CD4-positive, alpha-beta T cell treated with Interleukin-2 at 100 ng/mL for 4 hours (primary cell): ENCODE results near the gene USP10.

Experiments
- DNase-seq: peaks from one replicate; pipeline ENCODE4 v3.0.0-alpha.2; 2020; ENCODE audit warnings: low spot score

The USP10 gene

DNA sequence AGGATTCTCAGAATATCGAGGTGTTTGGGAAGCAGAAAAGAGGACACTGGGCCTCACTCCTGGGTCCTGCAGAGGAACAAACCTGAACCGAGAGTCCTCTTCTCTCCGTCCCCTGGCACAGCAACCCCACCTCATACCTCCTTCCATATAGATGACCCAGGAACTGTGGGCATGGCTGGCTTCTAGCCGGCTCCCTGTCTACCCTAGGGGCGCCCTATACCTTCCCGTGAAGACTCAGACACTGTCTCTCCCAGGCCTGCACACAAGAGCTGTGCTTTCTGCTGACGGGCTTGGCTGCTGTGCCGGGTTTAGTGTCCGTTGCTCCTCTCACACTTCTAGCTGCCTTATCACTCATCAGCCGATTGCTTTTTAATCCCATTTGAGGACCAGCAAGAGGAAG lies 73.5 kb downstream of the USP10 start:
- no peak for DNase-seq

DNA sequence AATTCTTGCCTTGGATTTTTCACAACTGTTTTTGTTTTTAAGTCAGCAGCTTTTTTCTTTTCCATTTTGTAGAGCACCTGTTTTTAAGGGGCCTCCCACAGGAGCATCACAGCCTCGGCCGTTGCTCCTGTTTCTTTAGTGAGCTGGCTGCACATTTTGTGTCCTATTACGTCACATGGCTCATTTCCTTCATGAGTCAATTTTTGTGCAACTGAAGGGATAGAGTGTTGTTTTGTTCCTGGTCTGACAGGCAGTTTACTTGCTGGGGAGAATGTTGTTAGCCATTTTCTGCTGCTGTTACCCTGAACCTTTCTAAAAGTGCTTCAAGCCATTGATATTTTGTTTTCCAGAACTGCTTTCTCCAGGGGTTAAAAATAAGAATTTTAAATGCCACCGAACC lies 75.0 kb downstream of the USP10 start:
- DNase-seq, result no peak

DNA sequence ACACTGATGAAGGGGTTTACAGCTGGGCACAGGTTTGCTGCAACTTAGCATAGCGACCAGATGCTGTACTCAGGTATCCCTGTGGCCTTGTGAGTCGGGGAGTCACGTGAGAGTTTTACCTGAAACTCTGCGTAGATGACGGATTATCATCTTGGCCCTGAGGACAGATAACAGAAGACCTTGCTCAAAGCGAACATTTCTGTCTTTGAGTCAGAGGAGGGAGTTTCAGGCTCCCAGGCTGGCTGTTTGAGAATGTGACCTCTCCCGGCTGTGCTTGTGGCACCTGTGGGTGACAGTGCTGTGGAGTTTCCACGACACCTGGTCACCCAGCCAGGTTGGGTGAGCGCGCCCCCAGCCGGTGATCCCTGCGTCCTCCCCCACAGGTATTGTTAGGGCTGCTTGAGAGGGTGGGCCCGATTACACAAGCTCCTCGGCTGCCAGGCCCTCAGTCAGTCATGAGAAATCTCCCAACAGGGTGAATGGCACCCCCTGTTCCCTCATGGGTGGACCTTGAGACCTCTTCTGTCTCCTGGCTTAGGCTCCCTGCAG lies 75.5 kb downstream of the USP10 start:
- DNase-seq, result no peak

DNA sequence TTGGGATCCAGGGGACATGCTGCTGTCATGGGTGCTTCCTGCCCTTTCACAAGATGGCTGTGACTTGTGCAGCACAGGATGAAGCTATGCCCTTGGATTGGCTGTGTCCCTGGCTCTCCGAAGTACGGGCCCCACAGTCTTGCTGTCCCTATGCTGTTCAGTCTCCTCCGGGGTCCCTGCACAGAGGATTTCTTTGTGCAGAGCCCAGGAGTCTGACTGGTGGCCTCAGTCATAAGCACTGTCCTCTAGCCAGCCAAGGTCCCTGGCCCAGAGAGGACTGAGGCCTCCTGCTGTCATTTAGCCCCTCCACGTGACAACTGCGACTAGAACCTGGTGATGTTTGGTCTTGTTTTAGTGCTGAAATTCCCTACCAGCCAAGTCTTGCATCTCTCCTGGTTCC lies 77.6 kb downstream of the USP10 start:
- DNase-seq, result no peak

DNA sequence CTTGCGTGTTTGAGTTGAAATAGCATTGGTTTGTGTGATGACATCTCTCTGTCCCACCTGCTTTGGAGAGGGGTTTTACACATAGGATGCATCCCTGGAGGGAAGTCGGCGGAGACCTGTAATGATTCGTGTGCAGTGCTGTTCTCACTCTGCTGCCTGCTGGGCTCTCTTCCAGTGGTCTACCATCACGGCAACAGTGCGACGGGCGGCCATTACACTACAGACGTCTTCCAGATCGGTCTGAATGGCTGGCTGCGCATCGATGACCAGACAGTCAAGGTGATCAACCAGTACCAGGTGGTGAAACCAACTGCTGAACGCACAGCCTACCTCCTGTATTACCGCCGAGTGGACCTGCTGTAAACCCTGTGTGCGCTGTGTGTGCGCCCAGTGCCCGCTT lies 78.9 kb downstream of the USP10 start:
- DNase-seq, result no peak

DNA sequence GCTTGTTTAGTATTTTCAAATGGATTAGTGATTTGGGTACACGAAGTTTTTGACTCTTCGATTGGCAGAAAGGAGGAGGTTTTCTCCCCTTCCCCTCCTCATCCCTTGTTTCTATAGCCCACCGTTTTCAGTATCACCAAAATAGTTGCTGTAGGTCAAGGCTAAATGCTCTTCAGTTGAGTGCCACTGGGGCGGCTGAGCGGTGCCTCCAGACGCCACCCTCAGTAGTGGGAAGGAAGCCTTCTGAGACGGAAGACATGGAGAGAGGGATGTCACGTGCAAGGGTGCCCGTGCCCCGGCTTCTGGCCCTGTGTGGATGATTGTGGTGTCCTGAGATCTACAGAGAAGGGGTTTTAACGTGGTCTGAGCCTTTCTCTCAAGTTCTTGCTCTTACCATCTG lies 80.3 kb downstream of the USP10 start:
- DNase-seq, result no peak

DNA sequence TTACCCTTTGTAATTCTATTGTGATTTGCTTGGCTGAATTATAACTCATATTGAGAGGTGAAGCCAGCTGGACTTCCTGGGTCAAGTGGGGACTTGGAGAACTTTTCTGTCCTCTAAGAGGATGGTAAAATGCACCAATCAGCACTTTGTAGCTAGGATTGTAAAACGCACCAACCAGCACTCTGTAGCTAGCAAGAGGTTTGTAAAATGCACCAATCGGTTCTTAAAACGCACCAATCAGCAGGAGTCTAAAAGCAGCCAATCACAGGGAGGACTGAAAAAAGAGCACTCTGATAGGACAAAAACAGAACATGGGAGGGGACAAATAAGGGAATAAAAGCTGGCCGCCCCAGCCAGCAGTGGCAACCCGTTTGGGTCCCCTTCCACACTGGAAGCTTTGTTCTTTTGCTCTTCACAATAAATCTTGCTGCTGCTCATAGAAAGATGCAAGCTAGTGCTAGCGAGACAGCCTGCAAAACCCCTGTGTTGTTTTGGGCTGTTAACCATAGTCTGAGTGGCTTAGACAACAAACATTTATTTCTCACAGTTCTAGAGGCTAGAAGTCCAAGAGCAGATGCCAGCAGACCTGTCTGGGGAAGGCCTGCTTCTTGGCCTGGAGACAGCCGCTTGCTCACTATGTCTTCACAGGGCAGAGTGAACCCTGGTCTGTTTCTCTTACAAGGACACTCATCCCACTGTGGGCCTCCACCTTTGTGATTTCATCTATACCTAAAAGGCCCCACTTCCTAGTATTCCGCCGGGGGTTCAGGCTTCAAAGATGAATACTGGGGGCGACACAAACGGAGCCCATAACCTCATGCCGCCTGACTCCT lies 81.0 kb downstream of the USP10 start:
- no peak for DNase-seq

DNA sequence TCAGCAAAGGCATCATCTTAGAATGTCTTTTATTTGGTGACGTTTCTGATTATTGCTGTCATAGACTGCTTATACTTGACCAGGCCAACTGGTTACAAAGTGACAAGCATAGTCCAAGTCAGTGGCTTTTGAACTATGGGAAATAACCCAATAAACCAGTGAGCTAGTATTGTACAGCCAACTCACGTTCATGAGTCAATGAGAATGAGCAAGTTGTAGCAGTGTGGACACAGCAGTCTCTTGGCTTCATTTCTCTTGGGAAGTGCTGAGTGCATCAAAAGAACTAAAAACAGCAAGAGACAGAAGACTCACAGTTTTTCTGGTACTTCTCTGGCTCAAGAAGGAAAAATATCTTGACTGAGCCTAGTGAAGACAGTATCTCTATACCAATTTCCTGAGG lies 83.0 kb downstream of the USP10 start:
- DNase-seq, result no peak

DNA sequence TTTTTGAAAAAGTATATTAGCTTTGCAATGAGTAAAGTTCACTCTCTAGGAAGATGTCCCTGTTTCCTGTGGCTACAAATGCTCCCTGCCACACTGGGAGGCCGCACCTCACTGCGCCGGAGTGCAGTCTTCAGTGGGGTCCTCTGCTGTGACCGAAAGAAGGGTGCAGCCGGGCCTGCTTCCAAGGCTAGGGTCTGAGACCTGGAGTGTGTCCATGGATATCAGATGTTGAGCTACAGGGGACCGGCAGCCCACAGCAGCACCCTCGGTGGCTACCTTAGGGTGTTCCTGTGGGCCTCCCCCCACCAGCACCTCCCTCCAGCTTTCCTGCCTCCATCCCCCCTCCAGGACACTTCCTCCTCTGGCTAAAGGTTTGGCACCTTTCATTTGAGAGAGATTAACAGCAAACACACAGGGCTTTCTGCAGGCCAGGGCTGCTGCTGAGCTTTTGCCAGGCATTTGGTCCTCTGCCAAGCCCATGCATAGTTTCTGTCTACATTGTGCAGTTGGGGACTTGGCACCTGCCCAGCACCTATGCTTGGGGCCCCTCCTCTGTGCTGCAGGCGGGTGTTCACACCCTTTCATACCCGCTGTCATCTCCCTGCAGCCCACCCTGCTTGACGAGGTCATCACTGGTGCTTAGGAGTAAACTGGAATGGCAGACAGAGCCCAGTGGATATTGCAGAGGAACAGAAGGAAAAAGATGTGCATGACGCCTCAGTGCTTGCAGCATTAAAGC lies 86.2 kb downstream of the USP10 start:
- no peak for DNase-seq

DNA sequence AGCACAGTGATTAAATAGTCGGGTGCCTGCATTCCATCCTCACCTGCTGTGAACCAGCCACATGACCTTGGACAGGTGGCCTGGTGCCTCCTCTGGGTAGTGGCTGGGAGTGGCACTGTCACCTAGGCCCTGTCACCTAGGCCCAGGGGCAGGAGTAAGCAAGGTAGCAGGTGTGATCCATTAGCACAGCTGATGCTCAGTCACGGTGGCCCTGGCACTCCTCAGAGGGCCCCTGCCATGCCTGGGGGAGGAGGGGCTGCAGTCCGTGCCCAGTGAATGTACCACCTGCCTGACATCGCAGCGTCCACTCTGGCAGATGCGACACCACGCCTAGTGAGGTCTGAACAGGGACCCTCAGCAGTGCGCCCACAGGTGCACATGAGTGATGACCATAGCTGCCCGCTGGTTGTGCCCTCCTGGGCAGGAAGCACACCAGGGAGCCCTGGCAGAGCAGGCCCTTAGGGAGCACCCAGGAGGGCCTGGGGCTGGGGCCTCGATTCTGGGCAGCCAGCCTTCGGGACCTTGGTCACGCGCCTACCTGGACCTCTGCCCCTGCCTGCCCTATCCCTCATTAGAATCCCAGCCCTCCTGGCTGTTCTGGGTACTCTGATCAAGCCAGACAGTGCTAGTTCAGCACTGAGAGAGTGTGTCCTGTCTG lies 86.9 kb downstream of the USP10 start:
- DNase-seq, result no peak

DNA sequence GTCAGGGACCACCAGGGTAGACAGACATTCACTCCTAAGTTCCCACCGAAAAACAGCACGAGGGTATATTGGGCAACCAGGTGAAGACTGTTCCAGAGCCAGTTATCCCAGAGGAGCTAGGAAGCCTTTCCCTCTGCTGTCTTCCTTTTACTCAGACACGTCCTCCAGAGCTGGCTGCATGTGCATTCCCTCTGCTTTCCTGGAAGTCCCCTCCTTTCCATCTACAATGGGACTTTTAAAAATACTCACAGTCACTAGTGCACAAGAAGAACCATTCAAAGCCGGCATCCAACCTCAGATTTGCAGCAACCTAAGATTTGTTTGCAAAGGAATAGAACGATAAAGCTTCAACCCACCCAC lies 87.4 kb downstream of the USP10 start:
- no peak for DNase-seq

DNA sequence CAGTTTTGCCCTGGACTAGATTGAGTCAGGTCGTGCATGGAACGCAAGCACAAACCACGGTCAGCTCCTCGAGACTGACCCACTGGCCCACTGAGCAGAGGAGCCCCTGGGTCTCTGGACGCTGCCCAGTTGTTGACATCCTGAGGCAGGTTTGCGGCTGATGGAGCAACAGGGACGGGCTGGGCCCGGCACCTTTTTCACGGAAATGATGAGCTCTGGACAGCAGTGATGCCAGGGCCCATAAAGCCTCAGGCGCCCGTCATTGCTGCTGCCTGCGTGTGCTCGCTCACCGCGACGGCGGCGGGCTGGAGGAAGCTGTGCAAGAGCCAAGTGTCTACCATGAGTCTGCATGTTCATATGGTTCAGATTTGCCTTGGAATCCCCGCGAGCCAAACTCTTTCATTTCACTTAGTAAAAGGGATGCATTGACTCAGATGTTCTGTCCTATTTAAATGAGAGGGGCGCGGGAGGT lies 89.2 kb downstream of the USP10 start:
- no peak for DNase-seq

DNA sequence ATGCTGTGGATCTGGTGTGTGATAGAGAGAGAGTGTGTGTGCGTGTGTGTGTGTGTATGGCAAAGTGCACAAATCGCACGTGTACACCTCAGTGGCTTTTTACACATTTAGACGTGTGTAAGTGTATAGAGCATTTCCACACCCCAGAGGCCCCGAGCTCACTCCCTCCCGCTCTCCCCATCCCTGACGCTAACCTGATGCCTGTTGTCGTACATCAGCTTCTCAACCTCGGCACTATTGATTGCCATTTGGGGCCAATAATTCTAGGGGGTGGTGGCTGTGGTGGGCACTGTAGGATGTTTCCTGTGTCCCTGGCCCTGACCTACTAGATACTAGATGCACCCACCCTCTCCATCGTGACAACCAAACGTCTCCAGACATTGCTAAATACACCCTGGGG lies 89.6 kb downstream of the USP10 start:
- no peak for DNase-seq

DNA sequence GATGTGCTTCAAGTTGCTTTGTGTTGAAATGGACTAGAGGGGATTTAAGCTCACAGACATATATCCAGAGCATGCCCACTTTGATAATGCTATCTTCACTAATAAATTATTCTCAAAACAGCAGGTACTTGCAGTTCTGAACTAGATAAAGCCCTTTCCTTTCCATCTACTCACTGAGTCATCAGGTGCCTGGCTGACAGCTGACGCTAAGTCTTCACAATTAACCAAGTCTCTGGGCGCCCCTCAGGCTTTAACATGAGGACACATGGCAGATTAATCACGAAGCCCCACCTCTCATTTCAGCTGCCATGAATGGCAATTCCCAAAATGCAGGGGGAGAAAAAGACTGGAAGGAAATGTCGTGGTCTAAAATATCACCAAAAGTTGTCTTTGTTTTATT lies 90.5 kb downstream of the USP10 start:
- no peak for DNase-seq

DNA sequence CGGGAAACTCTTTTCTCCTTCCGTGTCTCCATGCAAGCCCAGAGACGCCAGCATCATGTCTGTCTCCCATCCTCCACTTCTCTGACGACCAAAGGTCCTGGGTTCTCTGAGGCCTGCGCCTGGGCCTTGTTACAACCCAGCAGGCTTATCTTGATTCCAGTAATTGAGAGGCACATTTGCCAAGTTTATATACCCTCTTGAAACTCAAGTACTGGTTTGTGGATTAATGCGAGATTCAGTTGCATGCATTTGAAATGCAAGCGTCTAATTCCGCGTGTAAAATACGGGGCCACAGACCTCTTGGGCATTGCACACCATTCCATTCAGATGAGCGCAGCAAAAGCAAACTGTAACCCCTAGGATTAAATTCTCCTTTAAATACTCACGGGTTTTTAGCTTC lies 91.3 kb downstream of the USP10 start:
- no peak for DNase-seq

DNA sequence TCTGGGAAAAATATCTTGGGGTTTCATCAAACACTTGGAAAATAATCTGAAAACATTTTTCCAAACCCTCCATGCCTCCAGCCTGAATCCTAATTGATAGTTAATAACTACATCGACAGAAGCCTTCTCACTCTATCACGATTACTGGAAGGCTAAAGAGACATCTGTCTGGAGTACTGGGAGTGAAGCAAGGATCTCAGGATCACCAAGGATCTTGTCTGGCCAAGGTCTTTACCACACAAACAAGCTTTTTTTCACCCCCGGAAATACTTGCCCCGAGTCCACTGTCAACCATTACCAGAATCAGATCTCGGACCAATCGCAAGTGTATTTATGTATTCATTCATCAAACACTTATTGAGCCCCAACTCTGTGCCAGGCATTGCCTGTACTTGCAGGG lies 91.7 kb downstream of the USP10 start:
- DNase-seq, result no peak

DNA sequence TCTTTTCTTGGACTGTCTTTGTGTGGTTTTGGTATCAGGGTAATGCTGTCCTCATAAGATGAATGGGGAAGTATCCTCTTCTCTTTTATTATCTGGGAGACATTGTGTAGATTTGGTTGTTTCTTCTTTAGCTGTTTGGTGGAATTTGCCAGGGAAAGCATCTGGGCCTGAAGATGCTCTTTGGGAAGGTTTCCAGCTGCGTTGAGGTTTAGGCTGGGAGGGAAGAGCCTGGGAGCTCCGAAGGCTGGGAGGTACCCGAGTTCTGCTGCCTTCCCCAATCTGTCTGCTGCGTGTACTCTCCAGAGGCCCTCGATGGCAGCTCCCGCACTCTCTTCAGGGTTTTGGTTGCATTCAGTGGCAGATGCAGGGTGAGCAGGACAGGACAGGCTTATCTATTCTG lies 94.4 kb downstream of the USP10 start:
- no peak for DNase-seq

DNA sequence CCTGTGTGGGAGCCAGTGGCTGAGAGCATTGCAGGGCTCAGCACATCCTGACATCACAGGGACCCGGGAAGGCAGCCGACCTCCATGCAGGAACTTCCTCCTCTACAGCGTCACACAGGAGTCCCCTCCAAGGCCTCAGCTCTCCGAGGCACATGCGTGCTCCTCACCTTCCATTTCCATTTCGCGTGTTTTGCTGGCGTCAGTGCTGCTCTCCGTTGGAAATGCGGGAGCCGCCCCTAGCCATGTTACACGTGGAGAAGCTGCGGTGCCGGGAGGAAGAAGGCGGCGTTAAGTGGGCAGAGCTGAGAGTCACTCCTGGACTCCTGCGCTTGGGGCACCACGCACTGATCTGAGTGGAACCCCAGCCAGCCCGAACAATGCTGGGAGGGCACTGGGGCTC lies 94.8 kb downstream of the USP10 start:
- DNase-seq, result no peak

DNA sequence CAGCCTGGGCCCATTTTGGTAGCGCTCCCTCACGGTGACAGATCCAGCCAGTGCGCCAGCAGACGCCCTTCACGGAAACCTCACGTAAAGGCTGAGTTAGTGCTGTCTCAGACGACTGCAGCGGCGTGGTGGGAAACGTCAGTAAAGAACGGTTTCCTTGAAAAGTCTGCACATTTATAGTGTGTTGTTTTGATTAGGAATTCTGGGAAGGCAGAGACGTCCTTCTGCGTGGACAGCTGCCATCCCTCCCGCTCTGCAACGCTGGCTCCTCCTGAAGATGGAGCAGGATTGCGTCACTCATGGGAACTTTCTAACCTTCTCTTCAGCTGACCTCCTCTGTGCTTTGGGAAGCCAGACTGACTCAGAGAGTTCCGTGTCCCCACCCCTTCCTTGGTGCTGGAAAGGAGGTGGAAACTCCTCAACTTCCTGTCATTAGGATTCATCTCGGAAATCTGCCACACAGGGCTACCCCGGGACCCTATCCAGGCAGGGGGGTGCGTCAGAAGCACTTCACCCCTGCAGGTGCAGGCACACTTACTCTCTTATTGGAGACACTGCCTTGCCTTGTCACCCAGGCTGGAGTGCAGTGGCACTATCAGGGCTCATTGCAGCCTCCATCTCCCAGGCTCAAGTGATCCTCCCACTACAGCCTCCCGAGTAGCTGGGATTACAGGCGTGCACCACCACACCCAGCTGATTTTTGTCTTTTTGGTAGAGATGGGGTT lies 95.7 kb downstream of the USP10 start:
- DNase-seq, result no peak

DNA sequence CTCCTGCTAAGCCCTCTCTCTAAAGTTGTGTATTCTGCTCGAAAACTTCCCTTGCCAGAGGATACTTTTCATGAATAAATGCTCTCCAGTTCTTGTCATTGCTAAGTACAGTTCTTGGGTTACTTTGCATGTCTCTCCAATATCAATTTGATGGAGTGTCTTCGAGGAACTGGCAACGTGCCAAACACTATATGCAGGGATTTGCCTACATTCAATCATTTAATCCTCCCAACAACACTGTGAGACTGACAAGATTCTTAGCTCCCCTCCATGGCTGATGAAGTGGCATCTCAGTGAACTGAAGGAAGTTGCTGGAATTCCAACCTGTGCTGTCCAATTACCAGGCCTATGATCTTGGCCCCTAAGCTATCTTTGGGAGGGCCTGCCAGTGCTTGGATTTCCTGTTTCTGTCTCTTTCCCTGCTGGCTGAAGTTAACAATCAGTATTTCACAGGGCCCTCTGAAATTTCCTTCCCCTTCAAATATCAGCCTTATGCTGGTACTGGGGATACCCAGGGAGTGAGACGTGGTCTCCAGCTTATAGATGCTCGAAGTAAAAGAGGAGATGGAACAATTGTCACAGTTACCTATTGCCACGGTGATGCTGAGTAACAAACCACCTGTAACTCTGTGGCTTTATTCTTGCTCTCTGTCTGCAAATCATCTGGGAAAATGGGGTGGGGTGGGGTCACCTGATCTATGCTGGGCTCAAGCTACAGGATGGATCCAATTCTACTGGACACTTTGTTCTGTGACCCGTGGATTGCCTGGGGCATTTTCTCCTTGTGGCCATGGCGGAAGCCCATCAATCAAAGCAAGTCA lies 100.6 kb downstream of the USP10 start:
- DNase-seq, result no peak

DNA sequence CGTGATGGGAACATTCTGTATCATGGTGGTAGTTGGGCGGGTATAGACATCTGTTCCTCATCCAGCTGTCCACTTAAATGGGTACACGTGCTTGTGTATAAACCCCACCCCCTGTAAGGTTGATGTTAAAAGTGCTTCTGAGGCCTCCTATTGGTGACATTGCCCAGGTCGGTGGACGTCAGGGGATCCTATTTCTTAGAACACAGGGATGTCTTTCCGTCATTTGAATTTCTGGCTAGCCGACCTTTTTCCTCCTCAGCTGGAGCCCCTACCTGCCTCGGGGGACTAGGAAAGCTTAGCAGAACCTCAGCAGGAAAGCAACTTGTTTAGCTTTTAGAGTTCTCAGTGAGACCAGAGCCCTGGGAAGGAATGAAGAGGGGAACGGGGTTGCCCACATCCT lies 103.3 kb downstream of the USP10 start:
- DNase-seq, result no peak
